HG03439 (cell line): ENCODE data around the gene CYTH4.
A peak's percentile ranks its signal among the peaks of the same experiment; 100 is the strongest.

ENCODE experiments used
- ATAC-seq: cut with Tn5 transposase; IDR thresholded peaks from one replicate; pipeline ENCODE4 v1.9.1; 2021; ENCODE audit warnings: mild to moderate bottlenecking, moderate library complexity; ENCODE audit not compliant: unreplicated experiment

CYTH4 gene

GRCh38 chr22:37267661-37268413, 14.5 kb upstream of the CYTH4 start:
- no peak for ATAC-seq

GRCh38 chr22:37269936-37270678, 12.2 kb upstream of the CYTH4 start:
- ATAC-seq, result no peak

GRCh38 chr22:37270928-37271650, 11.2 kb upstream of the CYTH4 start:
- no peak for ATAC-seq

DNA sequence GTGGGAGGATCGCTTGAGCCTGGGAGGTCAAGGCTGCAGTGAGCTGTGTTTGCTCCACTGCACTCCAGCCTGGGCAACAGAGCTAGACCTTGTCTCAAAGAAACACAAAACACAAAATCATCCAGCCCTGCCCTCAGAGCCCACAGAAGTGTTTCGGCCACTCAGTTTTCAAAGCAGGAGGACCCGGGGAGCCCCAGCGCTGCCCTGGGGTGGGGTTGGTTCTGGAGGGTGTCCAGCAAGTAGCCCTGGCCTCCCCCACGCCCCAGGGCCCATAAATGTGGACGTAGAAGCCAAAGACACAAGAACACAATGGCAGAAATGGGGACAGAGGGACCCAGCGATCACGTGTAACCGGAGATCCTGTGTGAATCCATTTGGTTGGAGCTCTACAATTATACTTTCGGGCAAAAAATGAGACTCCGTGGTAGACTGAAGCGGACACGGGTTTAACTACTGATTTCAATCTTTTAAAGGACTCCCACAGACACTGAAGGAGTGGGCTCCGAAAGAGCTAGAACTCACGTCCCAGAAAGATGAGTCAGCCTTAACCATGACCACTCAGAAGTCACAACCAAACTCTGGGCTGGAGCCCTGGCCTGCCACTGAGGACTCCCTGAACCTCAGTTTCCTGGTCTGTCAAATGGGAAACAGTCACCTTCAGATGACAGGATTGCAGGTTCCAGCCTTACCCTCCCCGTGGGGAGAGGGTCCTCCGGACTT, 9.0 kb upstream of the CYTH4 start:
- no peak for ATAC-seq

DNA sequence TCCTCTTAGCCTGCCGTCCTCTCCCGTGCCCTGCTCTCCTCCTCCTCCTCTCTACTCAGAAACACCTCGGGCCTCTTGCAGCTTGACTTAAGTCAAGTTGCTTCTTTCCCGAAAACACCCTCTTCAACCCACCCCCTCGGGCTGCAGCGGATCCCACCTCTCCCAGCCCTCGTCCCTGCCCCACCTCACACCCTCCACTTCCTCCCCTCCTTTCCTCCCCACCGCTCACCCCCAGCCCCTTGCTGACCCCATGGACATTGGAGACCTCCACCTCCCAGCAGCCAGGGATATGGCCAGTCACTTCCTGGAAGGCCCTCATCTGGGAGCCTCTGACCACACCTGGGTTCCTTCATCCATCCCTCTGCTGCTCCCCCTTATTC, 8.5 kb upstream of the CYTH4 start:
- no peak for ATAC-seq

GRCh38 chr22:37274380-37274862, 7.9 kb upstream of the CYTH4 start:
- peak; percentile 44 for ATAC-seq

GRCh38 chr22:37275134-37275533, 7.2 kb upstream of the CYTH4 start:
- ATAC-seq, result no peak

GRCh38 chr22:37275622-37276021, 6.7 kb upstream of the CYTH4 start:
- ATAC-seq, result no peak

DNA sequence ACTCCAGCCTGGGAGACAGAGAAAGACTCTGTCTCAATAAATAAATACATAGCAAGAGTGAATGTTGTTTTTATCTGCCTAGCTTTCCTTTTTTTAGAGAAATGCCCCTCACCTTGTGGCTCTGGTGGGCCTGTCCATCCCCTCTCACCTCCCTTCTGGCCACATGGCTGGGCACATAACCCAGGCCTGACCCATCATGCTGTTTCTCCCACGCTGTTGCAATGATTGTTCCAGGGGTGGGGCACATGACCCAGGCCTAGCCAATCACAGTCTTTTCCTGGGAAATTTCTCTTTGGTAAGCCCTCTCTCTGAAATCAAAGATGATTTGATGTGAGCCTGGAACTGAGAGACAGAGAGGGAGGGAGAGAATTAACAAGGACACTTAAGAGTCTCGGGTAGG, 5.5 kb upstream of the CYTH4 start:
- ATAC-seq, result no peak

DNA sequence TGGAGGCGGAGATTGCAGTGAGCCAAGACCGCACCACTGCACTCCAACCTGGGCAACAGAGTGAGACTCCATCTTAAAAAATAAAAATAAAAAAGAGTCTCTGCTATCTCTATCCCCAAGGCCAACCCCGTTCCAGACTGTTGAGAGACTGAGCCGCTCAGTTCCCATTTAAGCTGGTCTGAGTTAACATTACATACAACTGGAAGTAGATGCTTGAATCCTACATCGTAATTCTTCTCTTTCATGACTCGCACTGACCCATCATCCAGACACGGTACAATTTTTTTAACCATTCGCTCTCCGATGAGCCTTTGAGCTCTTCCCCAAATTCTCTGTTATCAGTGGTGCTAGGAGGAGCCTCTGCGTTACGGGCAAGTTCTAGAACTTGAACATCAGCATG, 4.9 kb upstream of the CYTH4 start:
- ATAC-seq, result no peak

DNA sequence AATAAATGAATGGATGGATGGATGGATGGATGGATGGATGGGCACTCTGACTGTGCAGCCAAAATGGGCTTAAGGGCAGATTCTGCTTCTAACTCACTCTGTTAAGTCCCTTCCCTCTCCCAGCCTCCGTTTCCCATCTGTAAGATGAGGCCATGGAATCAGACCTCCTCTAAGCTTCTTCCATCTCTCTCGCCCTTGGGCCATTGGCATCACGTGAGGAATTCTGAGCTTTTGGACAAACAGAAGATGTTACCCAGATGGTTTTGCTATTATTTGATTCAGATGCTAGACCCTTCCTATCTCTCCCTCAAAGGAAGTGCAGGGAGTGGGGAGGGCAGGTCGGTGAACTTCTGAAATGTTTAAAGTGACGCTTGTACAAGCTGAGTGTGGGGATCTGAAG, 4.0 kb upstream of the CYTH4 start:
- no peak for ATAC-seq

DNA sequence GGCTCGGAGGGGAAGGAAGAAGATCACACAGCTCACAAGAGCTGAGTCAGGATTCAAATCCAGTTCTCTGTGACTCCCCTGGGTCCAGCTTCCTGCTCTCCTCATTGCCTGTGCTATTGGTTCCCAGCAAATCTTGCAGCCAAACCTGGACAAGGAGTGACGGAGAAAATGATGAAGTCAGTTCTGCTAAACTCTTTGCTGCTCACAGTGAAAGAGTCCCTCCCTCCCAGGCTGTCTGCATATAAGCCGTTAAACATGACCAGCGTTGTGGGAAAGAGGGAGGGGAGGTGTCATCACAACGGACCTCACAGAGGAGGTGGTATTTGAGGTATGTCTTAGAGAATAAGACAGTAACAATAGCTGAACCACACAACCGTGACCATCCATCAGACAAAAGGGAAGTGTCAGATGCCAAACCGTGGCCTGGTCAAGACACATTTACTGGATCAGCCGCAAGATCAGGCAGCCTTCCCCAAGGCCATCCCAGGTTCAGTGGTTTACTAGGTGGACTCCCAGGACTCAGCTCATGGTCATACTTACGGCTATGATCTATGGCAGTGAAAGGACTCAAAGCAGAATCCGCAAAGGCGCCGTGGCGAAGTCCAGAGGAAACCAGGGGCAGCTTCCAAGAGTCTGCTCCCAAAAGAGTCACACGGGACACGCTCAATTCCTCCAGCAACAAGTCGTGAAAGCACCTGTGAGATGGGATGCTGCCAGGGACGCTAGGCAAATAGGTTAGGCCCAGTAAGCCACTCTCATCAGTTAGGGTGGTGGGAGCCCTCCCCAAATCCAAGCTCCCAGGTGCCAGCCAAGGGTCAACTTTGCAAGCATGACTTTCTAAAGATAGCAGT, 2.8 kb upstream of the CYTH4 start:
- ATAC-seq, result no peak

DNA sequence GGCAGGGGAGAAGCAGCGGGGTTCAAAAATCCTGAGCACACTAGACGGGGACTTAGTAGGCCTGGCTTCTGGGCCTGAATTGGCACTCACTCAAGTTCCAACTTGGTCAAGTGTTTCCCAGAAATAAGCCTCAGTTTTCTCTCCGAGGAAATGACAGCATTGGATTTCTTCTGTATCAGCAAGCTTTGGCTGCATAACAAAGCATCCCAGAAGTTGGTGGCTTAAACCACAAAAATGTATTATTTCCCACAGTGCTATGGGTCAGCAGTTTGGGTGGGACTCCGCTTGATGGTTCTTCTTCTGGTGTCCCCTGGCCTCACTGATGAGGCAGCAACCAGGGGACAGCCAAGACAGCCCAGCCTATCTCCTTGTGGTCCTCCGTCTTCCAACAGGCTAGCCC, 1.6 kb upstream of the CYTH4 start:
- no peak for ATAC-seq

GRCh38 chr22:37281195-37281594, 1.1 kb upstream of the CYTH4 start:
- ATAC-seq, result no peak

DNA sequence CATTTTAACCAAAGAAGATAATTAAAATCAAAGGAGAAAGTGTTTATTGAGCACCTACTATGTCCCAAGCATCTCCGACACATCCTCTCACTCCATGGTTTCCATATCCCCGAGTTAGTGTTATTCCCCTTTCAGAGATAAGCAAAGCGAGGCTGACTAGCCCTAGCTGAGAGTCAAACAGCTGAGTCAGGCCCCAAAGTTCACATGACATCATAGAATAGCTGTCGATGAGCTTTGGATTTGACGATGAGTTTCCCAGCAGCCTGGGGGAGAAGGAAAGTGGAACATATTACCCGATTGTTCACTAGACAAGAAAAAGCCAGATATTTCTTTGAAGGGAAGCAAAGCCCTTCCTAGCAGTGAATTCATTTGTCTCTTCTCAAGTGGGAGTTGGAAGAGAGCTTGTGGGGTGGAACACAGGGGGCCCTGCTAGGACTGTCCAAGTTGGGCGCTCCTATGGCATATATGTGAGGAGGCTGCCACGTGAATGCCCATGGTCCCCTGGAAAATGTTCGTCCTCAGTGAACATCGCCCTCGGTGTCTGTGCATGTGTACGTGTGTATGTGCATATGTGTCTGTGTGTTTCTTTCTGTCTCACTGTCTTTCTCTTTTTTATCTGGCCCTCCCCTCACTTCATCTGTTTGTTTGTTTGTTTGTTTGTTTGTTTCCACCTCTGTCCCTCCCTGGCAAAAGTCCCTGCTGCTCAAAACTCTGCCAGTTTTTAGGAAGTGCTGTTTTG, 493 bp upstream of the CYTH4 start:
- ATAC-seq, result no peak

GRCh38 chr22:37283393-37283937, 1.2 kb downstream of the CYTH4 start:
- ATAC-seq, result no peak

GRCh38 chr22:37284126-37284804, 2.0 kb downstream of the CYTH4 start:
- no peak for ATAC-seq

DNA sequence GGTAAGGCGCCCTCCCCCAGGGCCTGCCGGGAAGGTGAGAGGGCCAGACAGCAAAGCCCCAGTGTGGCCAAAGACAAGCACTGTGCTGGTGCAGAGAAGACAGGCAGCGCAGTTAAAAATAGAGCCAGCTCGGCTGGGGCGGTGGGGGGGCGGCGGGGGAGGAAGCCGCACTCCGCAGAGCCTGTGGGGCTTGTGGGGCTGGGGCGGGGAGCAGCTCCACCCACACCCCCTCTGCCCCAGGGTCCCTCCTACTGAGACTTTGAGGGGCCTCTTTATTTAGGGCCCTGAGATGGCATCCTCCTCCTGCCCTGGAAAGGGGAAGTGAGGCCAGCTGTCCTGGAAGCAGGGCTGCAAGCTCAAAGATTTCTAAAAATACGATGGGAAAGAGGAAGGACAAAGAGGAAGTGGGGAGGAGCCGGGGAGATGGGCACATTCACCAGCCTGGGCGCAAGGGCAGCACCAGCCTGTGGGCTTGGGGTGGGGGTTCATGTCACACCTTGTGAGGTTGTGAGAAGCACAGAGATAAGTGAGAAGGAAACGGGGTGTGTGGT, 2.6 kb downstream of the CYTH4 start:
- ATAC-seq, result no peak
